Activated T-cell treated with anti-CD3 and anti-CD28 coated beads, Interleukin-2, amount 50 U/mL, for 4 hours (primary cell): ENCODE measurements around the gene ZC3H10. TPM values are rescaled to one million over a fixed set of nuclear protein-coding genes. Genes with fewer than 3 reads are reported as not detected.
"Not testable (repeated sequence)": the region's sequence is repeated elsewhere in the genome, so short reads cannot be mapped to it uniquely, and the experiment has no call there.

Experiments
- ATAC-seq, 2 donors: fragments of 200-7000 bp; cut with Tn5 transposase; one replicate each; pipeline ENCODE4 v1.10.0; 2021
- DNase-seq: peaks from one replicate; pipeline ENCODE4 v3.0.0-alpha.2; 2020
- H3K27me3 Mint-ChIP-seq: one replicate; pipeline ENCODE4 v1.8.0; 2021; ENCODE audit warnings: low read depth, mixed read lengths
- H3K36me3 Mint-ChIP-seq: one replicate; pipeline ENCODE4 v1.8.0; 2022; ENCODE audit warnings: mixed read lengths; ENCODE audit not compliant: insufficient read depth
- H3K4me1 Mint-ChIP-seq: one replicate; pipeline ENCODE4 v1.8.0; 2021; ENCODE audit warnings: low read depth, mixed read lengths
- H3K4me3 Mint-ChIP-seq: one replicate; pipeline ENCODE4 v1.8.0; 2021; ENCODE audit warnings: mild to moderate bottlenecking, moderate library complexity, mixed read lengths
- H3K9me3 Mint-ChIP-seq: one replicate; pipeline ENCODE4 v1.8.0; 2021; ENCODE audit warnings: mixed read lengths
- total RNA-seq, 3 donors: library from RNA; stranded (reverse); gene quantifications; one replicate each; pipeline ENCODE4 v1.2.1, GENCODE V29; 2021

The ZC3H10 gene
- total RNA-seq, 3 donors from 2014 or later = 7.4 to 8.3 (median 8.2) TPM

DNA sequence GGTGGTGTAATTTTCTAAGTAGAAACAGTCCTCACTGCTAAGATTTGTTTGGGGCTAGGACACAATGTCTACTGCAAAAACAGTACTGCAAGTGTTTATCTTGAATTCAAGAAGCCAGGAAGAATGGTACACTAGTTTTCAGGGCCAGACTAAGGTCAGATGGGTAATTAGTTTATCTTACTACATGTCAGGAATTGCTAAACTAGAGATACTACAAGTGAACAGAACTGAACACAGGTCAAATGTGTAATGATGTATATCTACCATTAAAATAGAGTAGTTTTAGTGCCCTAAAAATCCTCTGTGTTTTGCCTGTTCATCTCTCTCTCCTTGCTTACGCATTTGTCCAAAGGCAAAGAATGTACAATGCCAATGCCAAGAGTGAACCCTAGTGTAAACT lies 4.0 kb upstream of the ZC3H10 start:
- H3K9me3 Mint-ChIP-seq = no peaks in the 10 kb centered on the region
- peaks cover 13% of the 10 kb centered on the region for H3K4me1 Mint-ChIP-seq
- ATAC-seq (no peak), DNase-seq (no peak)
- H3K36me3 Mint-ChIP-seq = peaks cover 49% of the 10 kb centered on the region
- no peak overlapping the region for H3K4me3 Mint-ChIP-seq
- H3K27me3 Mint-ChIP-seq = no peaks in the 10 kb centered on the region

DNA sequence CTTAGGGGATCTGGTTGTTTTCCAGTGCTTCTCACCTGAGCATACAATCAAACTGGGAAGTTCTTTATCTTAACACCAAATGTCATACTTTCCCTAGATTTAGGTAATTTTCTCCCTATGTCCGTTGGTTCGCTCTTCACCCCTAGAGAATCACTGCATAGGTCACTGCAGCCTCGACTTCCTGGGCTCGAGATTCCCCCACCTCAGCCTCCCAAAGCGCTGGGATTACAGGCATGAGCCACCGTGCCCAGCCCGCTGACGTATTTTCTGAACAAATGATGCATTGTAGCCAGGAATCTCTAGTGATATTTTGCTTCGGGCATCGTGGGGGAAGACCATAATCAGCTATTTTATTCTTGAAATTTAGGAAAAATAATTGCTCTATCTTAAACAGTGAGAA lies 2.7 kb upstream of the ZC3H10 start:
- Mint-ChIP-seq H3K4me3 (peak overlapping the region; percentile 99), H3K4me1 (peaks cover 25% of the 10 kb centered on the region), H3K9me3 (no peaks in the 10 kb centered on the region), H3K27me3 (no peaks in the 10 kb centered on the region), H3K36me3 (peaks cover 42% of the 10 kb centered on the region)
- ATAC-seq = no peak
- DNase-seq = no peak

DNA sequence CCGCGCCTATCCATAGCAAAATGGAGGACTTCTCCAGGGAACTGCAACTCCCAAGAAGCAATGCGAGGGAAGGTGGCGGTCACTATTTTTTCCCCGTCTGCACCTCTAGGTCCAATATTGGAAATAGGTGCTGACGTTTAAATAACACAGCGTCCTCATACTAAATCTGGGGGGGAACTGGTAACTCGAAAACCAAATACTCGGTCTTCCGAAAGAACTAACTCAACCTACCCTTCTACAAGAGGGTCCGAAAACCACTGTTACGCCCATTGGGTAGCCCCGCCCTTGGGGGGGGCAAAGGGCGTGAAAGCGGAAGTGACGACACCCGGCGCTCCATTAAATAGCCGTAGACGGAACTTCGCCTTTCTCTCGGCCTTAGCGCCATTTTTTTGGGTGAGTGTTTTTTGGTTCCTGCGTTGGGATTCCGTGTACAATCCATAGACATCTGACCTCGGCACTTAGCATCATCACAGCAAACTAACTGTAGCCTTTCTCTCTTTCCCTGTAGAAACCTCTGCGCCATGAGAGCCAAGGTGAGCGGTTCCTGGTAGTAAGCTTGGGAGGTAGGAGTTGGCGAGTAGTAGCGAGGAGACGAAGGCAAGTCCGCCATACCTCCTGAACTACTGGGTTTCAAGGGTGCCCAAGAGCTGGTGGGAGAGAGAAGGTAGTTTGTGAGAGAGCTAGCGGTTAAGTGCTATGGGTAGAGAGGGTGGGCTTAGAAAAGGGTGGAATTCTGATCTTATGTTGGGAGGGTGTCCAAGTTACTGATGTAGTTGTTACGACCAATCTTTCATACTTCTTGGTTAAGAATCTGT lies 1.6 kb upstream of the ZC3H10 start, which contains the start of gene RPL41:
TSS of gene RPL41 (plus strand) at position 367 of the 815 bp plus-strand sequence.
- Mint-ChIP-seq H3K9me3 (no peaks in the 10 kb centered on the region), H3K4me1 (peaks cover 25% of the 10 kb centered on the region), H3K4me3 (peak within 1 kb of the TSS; percentile 99), H3K27me3 (no peaks in the 10 kb centered on the region), H3K36me3 (peaks cover 38% of the 10 kb centered on the region)
- DNase-seq (peak; percentile 94), ATAC-seq (peak; percentile 49 to 50)

GRCh38 chr12:56117082-56117706 lies 872 bp upstream of the ZC3H10 start:
- not testable (repeated sequence) for ATAC-seq, H3K27me3 Mint-ChIP-seq, H3K9me3 Mint-ChIP-seq, DNase-seq
- Mint-ChIP-seq H3K4me3 (peak overlapping the region; percentile 99), H3K4me1 (peaks cover 25% of the 10 kb centered on the region), H3K36me3 (peaks cover 33% of the 10 kb centered on the region)

- Mint-ChIP-seq H3K27me3 (no peaks in the 10 kb centered on the region), H3K4me1 (peaks cover 27% of the 10 kb centered on the region), H3K36me3 (peaks cover 28% of the 10 kb centered on the region), H3K4me3 (peak overlapping the region; percentile 99), H3K9me3 (no peaks in the 10 kb centered on the region)
- no peak for DNase-seq
- no peak for ATAC-seq
Measured at GRCh38 chr12:56118688-56119357, 757 bp downstream of the ZC3H10 start.

DNA sequence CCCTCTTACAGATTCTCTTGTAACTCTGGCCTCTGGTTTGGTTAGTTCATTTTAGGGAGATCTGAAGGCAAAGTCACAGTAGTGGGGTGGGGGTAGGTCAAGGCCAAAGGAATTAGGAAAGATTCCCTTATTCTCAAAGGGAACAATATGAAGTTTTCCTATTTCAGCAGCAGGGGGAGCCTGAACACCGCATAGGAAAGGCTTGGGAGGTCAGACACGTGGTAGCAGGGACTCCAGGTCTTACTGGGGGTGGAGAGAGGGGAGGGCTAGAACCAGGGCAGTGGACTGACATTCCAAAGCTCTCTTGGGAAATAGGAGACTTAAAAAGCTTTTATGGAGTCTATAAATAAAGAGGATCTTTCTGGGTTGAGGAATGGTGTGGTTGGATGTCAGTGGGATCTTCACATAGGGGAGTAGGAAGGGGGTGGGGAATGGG lies 1.3 kb downstream of the ZC3H10 start:
- Mint-ChIP-seq H3K36me3 (peaks cover 25% of the 10 kb centered on the region), H3K4me1 (peaks cover 32% of the 10 kb centered on the region), H3K9me3 (no peaks in the 10 kb centered on the region), H3K4me3 (peak overlapping the region; percentile 99), H3K27me3 (no peaks in the 10 kb centered on the region)
- ATAC-seq (no peak), DNase-seq (peak; percentile 55)

GRCh38 chr12:56120158-56120846 lies 2.2 kb downstream of the ZC3H10 start:
- no peaks in the 10 kb centered on the region for H3K27me3 Mint-ChIP-seq
- no peaks in the 10 kb centered on the region for H3K9me3 Mint-ChIP-seq
- H3K36me3 Mint-ChIP-seq = peaks cover 25% of the 10 kb centered on the region
- DNase-seq (no peak), ATAC-seq (no peak)
- H3K4me3 Mint-ChIP-seq = no peak overlapping the region
- H3K4me1 Mint-ChIP-seq = peaks cover 33% of the 10 kb centered on the region

DNA sequence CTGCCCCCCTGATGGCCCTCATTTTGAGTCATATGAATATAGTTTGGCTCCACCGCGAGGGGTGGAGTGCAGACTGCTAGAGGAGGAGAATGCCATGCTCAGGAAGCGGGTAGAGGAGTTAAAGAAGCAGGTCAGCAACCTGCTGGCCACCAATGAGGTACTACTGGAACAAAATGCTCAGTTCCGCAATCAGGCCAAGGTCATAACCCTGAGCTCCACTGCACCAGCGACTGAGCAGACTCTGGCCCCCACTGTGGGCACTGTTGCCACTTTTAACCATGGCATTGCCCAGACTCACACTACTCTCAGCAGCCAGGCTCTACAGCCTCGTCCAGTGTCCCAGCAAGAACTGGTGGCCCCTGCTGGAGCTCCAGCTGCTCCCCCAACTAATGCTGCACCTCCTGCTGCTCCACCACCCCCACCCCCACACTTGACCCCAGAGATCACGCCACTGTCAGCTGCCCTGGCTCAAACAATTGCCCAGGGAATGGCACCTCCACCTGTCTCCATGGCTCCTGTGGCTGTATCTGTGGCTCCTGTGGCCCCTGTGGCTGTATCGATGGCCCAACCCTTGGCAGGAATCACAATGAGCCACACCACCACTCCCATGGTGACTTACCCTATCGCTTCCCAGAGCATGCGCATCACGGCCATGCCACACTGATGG lies 3.3 kb downstream of the ZC3H10 start:
- Mint-ChIP-seq H3K27me3 (no peaks in the 10 kb centered on the region), H3K4me3 (no peak overlapping the region), H3K4me1 (peaks cover 34% of the 10 kb centered on the region), H3K9me3 (no peaks in the 10 kb centered on the region), H3K36me3 (peaks cover 25% of the 10 kb centered on the region)
- ATAC-seq (no peak), DNase-seq (no peak)

GRCh38 chr12:56122637-56123036 lies 4.6 kb downstream of the ZC3H10 start:
- DNase-seq = no peak
- H3K4me3 Mint-ChIP-seq = no peak overlapping the region
- peaks cover 14% of the 10 kb centered on the region for H3K36me3 Mint-ChIP-seq
- H3K27me3 Mint-ChIP-seq = no peaks in the 10 kb centered on the region
- no peak for ATAC-seq
- H3K9me3 Mint-ChIP-seq = no peaks in the 10 kb centered on the region
- H3K4me1 Mint-ChIP-seq = peaks cover 47% of the 10 kb centered on the region

DNA sequence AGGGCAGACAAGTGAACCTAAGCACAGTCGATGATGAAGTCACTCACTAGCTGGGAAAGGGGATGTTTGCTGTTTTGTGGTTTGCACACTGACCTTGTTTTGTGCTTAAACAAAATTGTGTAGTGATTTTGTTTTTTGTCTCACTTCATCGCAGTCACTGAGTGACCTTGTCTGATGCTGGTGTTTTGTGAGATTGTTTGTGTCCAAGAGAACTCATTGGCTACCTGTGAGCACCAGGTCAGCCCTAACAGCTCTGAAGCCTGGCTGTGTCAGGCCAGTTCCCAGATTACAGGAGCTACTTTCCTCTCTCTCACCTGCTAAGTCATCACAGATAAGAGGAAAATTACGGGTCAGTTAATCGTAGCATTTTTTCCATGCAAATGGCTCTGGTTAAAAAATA lies 6.1 kb downstream of the ZC3H10 start:
- no peak overlapping the region for H3K4me3 Mint-ChIP-seq

GRCh38 chr12:56126732-56127239 lies 8.7 kb downstream of the ZC3H10 start:
- H3K36me3 Mint-ChIP-seq = peaks cover 18% of the 10 kb centered on the region
- no peaks in the 10 kb centered on the region for H3K9me3 Mint-ChIP-seq
- peak overlapping the region; percentile 22 for H3K4me3 Mint-ChIP-seq
- H3K4me1 Mint-ChIP-seq = peaks cover 59% of the 10 kb centered on the region
- DNase-seq (no peak), ATAC-seq (no peak)
- H3K27me3 Mint-ChIP-seq = no peaks in the 10 kb centered on the region

More for the DNA sequence above, 6.1 kb downstream of the ZC3H10 start:
- H3K36me3 Mint-ChIP-seq = peaks cover 10% of the 10 kb centered on the region
- DNase-seq (no peak), ATAC-seq (no peak)
- peaks cover 45% of the 10 kb centered on the region for H3K4me1 Mint-ChIP-seq
- H3K9me3 Mint-ChIP-seq = no peaks in the 10 kb centered on the region
- H3K27me3 Mint-ChIP-seq = no peaks in the 10 kb centered on the region

DNA sequence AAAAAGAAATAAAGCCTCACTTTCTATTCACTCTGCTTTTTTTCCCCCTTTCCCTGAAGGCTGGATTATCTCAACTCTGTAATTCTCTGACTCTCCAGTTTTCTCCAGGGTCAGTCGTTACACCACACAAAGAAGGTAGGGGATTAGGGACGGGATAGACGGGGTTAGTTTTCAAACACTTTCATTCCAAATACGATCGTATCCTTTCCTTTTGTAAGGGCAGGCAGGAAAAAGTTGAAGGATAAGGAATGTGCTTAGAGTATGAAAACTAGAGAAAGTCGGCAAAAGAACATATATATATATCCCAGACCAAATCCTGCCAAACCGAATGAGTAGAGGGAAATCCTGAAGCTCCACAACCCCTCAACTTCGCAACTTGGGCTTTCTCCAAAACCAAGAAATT lies 9.4 kb downstream of the ZC3H10 start:
- DNase-seq = no peak
- Mint-ChIP-seq H3K36me3 (peaks cover 24% of the 10 kb centered on the region), H3K4me3 (peak overlapping the region; percentile 95), H3K27me3 (no peaks in the 10 kb centered on the region), H3K4me1 (peaks cover 65% of the 10 kb centered on the region), H3K9me3 (no peaks in the 10 kb centered on the region)
- no peak for ATAC-seq

DNA sequence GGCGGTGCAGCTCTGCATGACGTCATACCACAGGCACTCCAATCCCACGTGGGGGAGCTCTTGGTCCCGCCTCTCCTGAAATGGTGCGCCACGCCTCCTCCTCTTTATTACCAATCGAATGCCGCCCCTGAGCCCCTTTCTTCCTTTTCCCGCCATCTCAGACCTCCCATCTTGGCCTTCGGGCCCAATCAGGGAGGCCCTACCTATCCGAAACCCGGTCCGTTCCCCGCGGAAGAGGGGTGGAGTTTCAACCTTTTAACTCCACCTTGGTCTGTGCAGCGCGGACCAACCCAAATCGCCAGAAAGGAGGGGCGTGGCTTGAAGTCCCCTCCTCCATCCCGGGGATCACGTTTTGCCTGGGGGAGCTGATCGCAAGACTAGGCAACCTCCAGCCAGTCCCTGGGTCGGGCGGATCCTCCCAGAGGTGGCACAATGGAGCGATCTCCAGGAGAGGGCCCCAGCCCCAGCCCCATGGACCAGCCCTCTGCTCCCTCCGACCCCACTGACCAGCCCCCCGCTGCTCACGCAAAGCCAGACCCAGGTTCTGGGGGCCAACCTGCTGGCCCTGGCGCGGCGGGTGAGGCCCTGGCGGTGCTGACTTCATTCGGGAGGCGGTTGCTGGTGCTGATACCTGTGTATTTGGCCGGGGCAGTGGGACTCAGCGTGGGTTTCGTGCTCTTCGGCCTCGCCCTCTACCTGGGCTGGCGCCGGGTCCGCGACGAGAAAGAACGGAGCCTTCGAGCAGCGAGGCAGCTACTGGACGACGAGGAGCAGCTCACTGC lies 10.0 kb downstream of the ZC3H10 start, which contains the start of gene ESYT1:
TSS of gene ESYT1 (plus strand) at position 380 of the 782 bp plus-strand sequence. CDS start at position 433, 53 bp downstream.
- peak within 1 kb of the TSS; percentile 95 for H3K4me3 Mint-ChIP-seq
- H3K9me3 Mint-ChIP-seq = no peaks in the 10 kb centered on the region
- ATAC-seq (peak; percentile 95 to 96), DNase-seq (peak; percentile 94)
- H3K36me3 Mint-ChIP-seq = peaks cover 23% of the 10 kb centered on the region
- H3K4me1 Mint-ChIP-seq = peaks cover 69% of the 10 kb centered on the region
- no peaks in the 10 kb centered on the region for H3K27me3 Mint-ChIP-seq
